ENCODE measurements around the gene SIGLEC14. TPM values are rescaled to one million over a fixed set of nuclear protein-coding genes. Genes with fewer than 3 reads are reported as not detected.

SIGLEC14 gene
- total RNA-seq, 1 donor from 2014 or later: not detected

DNA sequence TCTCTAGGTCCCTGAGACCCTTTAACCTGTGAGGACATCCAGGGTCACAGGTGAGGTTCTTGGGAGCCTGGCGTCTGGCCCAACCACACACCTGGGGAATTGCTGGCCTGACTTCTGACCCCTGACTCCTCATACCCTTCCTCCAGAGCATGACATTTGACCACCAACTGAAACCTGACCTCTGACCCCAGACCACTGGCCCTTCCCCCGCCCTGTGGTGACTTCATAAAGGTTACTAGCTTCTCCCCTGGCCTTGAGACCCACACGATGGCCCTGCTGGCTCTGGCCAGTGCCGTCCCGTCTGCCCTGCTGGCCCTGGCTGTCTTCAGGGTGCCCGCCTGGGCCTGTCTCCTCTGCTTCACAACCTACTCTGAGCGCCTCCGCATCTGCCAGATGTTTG is 46.6 kb upstream of the SIGLEC14 start, which contains the start of gene SPACA6:
Gene SPACA6 (plus strand): TSS at position 71 of the 400 bp plus-strand sequence. CDS start 197 bp downstream, at position 268.
- H3K4me1 Mint-ChIP-seq (ENCODE audit: low read depth, unreplicated experiment): peaks cover 12% of the 10 kb centered on the region
- no peak for DNase-seq
- peaks cover 20% of the 10 kb centered on the region for H3K9me3 Mint-ChIP-seq (ENCODE audit: unreplicated experiment)
- H3K4me3 Mint-ChIP-seq (ENCODE audit: unreplicated experiment): peak within 1 kb of the TSS; percentile 77
- peaks cover 14% of the 10 kb centered on the region for H3K27me3 Mint-ChIP-seq (ENCODE audit: unreplicated experiment)
- peaks cover 31% of the 10 kb centered on the region for H3K36me3 Mint-ChIP-seq (ENCODE audit: unreplicated experiment)
- H3K27ac Mint-ChIP-seq (ENCODE audit: unreplicated experiment): peak within 1 kb of the TSS; percentile 18
- TF ChIP-seq, protein P1, sequence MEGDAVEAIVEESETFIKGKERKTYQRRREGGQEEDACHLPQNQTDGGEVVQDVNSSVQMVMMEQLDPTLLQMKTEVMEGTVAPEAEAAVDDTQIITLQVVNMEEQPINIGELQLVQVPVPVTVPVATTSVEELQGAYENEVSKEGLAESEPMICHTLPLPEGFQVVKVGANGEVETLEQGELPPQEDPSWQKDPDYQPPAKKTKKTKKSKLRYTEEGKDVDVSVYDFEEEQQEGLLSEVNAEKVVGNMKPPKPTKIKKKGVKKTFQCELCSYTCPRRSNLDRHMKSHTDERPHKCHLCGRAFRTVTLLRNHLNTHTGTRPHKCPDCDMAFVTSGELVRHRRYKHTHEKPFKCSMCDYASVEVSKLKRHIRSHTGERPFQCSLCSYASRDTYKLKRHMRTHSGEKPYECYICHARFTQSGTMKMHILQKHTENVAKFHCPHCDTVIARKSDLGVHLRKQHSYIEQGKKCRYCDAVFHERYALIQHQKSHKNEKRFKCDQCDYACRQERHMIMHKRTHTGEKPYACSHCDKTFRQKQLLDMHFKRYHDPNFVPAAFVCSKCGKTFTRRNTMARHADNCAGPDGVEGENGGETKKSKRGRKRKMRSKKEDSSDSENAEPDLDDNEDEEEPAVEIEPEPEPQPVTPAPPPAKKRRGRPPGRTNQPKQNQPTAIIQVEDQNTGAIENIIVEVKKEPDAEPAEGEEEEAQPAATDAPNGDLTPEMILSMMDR (IDR thresholded peaks at IDR 0.05; ENCODE audit: partially characterized antibody, unreplicated experiment): no peak

DNA sequence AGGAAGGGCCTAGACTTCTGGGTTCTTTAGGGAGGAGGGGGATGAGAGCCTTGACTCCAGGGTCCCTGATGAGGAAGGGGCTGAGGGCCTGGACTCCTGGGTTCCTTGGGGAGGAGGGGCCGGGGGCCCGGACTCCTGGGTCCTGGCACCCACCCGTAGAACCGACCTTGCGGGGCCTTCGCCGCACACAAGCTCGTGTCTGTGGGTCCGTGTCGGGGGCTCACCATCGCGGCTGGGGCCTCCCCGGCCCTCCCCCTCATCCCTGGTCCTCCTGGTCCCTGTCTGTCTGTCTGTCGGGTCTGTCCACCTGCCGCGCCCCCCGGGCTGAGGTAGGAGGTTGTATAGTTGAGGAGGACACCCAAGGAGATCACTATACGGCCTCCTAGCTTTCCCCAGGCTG is 45.8 kb upstream of the SIGLEC14 start:
- no peak for DNase-seq
- no peak overlapping the region for H3K4me3 Mint-ChIP-seq (ENCODE audit: unreplicated experiment)
- H3K27me3 Mint-ChIP-seq (ENCODE audit: unreplicated experiment): peaks cover 16% of the 10 kb centered on the region
- TF ChIP-seq, protein P1 (IDR thresholded peaks at IDR 0.05; ENCODE audit: partially characterized antibody, unreplicated experiment): no peak
- H3K4me1 Mint-ChIP-seq (ENCODE audit: low read depth, unreplicated experiment): peaks cover 18% of the 10 kb centered on the region
- H3K9me3 Mint-ChIP-seq (ENCODE audit: unreplicated experiment): peaks cover 21% of the 10 kb centered on the region
- H3K27ac Mint-ChIP-seq (ENCODE audit: unreplicated experiment): no peak overlapping the region
- peaks cover 30% of the 10 kb centered on the region for H3K36me3 Mint-ChIP-seq (ENCODE audit: unreplicated experiment)

DNA sequence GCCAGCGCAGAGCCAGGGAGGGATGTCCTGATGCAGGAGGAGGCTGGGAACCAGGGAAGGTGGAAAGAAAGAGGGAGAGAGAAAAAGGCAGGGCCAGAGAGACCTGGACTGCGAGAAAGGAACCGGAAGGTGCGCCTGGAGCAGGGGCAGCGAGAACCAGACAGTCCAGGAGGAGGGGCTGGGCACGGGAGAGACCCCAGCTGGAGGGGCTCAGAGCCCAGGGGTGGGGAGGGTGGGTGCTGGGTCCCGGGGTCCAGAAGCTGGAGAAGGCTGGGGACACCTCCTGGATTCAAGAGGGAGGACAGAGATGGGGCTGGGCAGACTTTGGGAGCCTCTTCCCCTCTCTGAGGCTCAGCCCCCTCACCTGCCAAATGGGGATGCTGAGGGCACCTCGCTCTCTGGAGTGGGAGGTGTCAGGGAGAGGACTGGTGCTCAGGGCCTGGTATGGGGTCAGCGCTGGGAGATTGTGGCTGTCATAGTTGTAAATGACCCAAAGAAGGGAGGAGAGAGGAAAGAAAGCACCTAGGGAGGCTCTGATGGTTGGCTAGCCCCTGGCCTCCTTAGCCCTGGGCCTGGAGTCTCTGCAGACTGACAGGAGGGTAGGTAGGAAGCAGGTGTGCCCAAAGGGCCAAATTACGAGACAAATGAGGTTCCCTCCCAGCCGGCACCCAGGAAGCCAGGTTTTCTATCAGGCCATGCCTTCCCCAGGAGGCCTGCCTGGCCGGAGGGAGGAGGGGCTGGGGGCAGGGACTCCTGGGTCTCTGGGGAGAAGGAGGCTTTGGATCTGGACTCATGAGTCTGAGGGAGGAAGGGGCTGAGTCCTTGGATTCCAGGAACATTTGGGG is 45.2 kb upstream of the SIGLEC14 start:
- peak overlapping the region; percentile 24 for H3K27ac Mint-ChIP-seq (ENCODE audit: unreplicated experiment)
- H3K4me1 Mint-ChIP-seq (ENCODE audit: low read depth, unreplicated experiment): peaks cover 21% of the 10 kb centered on the region
- H3K27me3 Mint-ChIP-seq (ENCODE audit: unreplicated experiment): peaks cover 16% of the 10 kb centered on the region
- H3K36me3 Mint-ChIP-seq (ENCODE audit: unreplicated experiment): peaks cover 25% of the 10 kb centered on the region
- peaks cover 23% of the 10 kb centered on the region for H3K9me3 Mint-ChIP-seq (ENCODE audit: unreplicated experiment)
- TF ChIP-seq, protein P1 (IDR thresholded peaks at IDR 0.05; ENCODE audit: partially characterized antibody, unreplicated experiment): no peak
- peak; percentile 29 for DNase-seq
- H3K4me3 Mint-ChIP-seq (ENCODE audit: unreplicated experiment): peak overlapping the region; percentile 83

DNA sequence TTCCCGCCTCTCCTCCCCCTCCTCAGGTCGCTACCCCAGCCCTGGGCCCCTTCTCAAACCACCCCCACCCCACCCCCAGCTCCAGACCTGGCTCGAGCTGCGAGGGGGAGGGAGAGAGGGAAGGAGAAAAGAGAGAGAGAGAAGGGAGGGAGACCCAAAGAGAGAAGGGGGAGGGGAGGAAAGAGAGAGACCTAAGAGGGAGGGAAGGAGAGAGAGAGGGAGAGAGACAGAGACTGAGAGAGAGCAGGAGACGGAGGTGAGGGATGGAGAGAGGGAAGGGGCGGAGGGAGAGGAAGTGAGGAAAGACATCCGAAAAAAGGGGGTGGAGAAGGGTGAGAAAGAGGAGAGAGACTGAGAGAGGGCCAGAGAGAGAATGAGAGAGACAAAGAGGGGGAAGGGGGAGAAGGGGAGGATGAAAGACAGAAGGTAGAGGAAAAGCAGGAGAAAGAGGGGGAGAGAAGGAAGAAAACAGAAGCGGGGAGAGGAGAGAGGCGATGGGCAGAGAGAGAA is 44.5 kb upstream of the SIGLEC14 start:
- Mint-ChIP-seq H3K36me3 (ENCODE audit: unreplicated experiment) (peaks cover 24% of the 10 kb centered on the region), H3K4me3 (ENCODE audit: unreplicated experiment) (peak overlapping the region; percentile 83), H3K9me3 (ENCODE audit: unreplicated experiment) (peaks cover 23% of the 10 kb centered on the region), H3K27ac (ENCODE audit: unreplicated experiment) (peak overlapping the region; percentile 24), H3K4me1 (ENCODE audit: low read depth, unreplicated experiment) (peaks cover 21% of the 10 kb centered on the region), H3K27me3 (ENCODE audit: unreplicated experiment) (peaks cover 16% of the 10 kb centered on the region)
- no peak for DNase-seq
- TF ChIP-seq, protein P1 (IDR thresholded peaks at IDR 0.05; ENCODE audit: partially characterized antibody, unreplicated experiment): no peak
